Measurements from ENCODE around the gene APBA1. TPM values are rescaled to one million over a fixed set of nuclear protein-coding genes. Genes with fewer than 3 reads are reported as not detected.

Gene APBA1
- total RNA-seq, 1 donor from 2014 or later = 3.4 TPM

- H3K27ac Mint-ChIP-seq = no peak overlapping the region
- Histone ChIP-seq H3K9ac (no peak overlapping the region), H3F3A (ENCODE audit: low read depth) (no peaks in the 10 kb centered on the region), H3K4me3 (no peak overlapping the region), H3K27me3 (no peaks in the 10 kb centered on the region), H3K27ac (no peak overlapping the region), H4K20me1 (ENCODE audit: low read depth) (no peaks in the 10 kb centered on the region), H3K9me3 (ENCODE audit: low read depth) (no peaks in the 10 kb centered on the region), H3K36me3 (no peaks in the 10 kb centered on the region), H3K4me1 (peaks cover 11% of the 10 kb centered on the region), H3K79me2 (ENCODE audit: low read depth) (no peaks in the 10 kb centered on the region), H3K4me2 (no peak overlapping the region), H2AFZ (replicated peaks) (no peak overlapping the region)
- DNase-seq (ENCODE audit: low spot score) = no peak
- no peak overlapping the region for H3K4me3 Mint-ChIP-seq
- H3K27me3 Mint-ChIP-seq (ENCODE audit: insufficient read depth, low read depth) = peaks cover 13% of the 10 kb centered on the region
- peaks cover 3% of the 10 kb centered on the region for H3K9me3 Mint-ChIP-seq
- H3K36me3 Mint-ChIP-seq = peaks cover 2% of the 10 kb centered on the region
- H3K4me1 Mint-ChIP-seq = peaks cover 46% of the 10 kb centered on the region
- TF ChIP-seq EZH2phosphoT487 (IDR thresholded peaks at IDR 0.05) (no peak), EZH2 (IDR thresholded peaks at IDR 0.05) (no peak), CTCF (IDR thresholded peaks at IDR 0.05) (no peak)
Observed at GRCh38 chr9:69445251-69445650, 226.9 kb downstream of the APBA1 start.

- peaks cover 46% of the 10 kb centered on the region for H3K4me1 Mint-ChIP-seq
- H3K36me3 ChIP-seq = no peaks in the 10 kb centered on the region
- H3F3A ChIP-seq (ENCODE audit: low read depth) = no peaks in the 10 kb centered on the region
- no peak overlapping the region for H3K4me3 Mint-ChIP-seq
- H3K79me2 ChIP-seq (ENCODE audit: low read depth) = no peaks in the 10 kb centered on the region
- no peaks in the 10 kb centered on the region for H4K20me1 ChIP-seq (ENCODE audit: low read depth)
- H3K27me3 ChIP-seq = no peaks in the 10 kb centered on the region
- TF ChIP-seq CTCF (IDR thresholded peaks at IDR 0.05) = no peak
- TF ChIP-seq EZH2phosphoT487 (IDR thresholded peaks at IDR 0.05) = no peak
- no peak for TF ChIP-seq EZH2 (IDR thresholded peaks at IDR 0.05)
- DNase-seq (ENCODE audit: low spot score) = no peak
- H3K36me3 Mint-ChIP-seq = peaks cover 2% of the 10 kb centered on the region
- no peaks in the 10 kb centered on the region for H3K9me3 ChIP-seq (ENCODE audit: low read depth)
- peaks cover 11% of the 10 kb centered on the region for H3K4me1 ChIP-seq
- no peak overlapping the region for H3K4me3 ChIP-seq
- no peak overlapping the region for H3K27ac ChIP-seq
- H3K27me3 Mint-ChIP-seq (ENCODE audit: insufficient read depth, low read depth) = peaks cover 13% of the 10 kb centered on the region
- peaks cover 4% of the 10 kb centered on the region for H3K9me3 Mint-ChIP-seq
- H2AFZ ChIP-seq (replicated peaks) = no peak overlapping the region
- peak overlapping the region; percentile 72 for H3K27ac Mint-ChIP-seq
- H3K9ac ChIP-seq = no peak overlapping the region
- no peak overlapping the region for H3K4me2 ChIP-seq
Observed at GRCh38 chr9:69444791-69445190, 227.4 kb downstream of the APBA1 start.

- no peaks in the 10 kb centered on the region for H3F3A ChIP-seq (ENCODE audit: low read depth)
- no peak overlapping the region for H3K27ac ChIP-seq
- Mint-ChIP-seq H3K36me3 (peaks cover 4% of the 10 kb centered on the region), H3K9me3 (peaks cover 10% of the 10 kb centered on the region), H3K4me3 (no peak overlapping the region), H3K27me3 (ENCODE audit: insufficient read depth, low read depth) (peaks cover 13% of the 10 kb centered on the region), H3K27ac (no peak overlapping the region), H3K4me1 (peaks cover 46% of the 10 kb centered on the region)
- DNase-seq (ENCODE audit: low spot score) = no peak
- no peak overlapping the region for H3K4me3 ChIP-seq
- no peaks in the 10 kb centered on the region for H3K27me3 ChIP-seq
- TF ChIP-seq EZH2 (IDR thresholded peaks at IDR 0.05) (no peak), EZH2phosphoT487 (IDR thresholded peaks at IDR 0.05) (no peak), CTCF (IDR thresholded peaks at IDR 0.05) (no peak)
- no peak overlapping the region for H3K9ac ChIP-seq
- no peak overlapping the region for H3K4me2 ChIP-seq
- peaks cover 11% of the 10 kb centered on the region for H3K4me1 ChIP-seq
- H3K9me3 ChIP-seq (ENCODE audit: low read depth) = no peaks in the 10 kb centered on the region
- no peaks in the 10 kb centered on the region for H3K79me2 ChIP-seq (ENCODE audit: low read depth)
- no peaks in the 10 kb centered on the region for H3K36me3 ChIP-seq
- no peak overlapping the region for H2AFZ ChIP-seq (replicated peaks)
- H4K20me1 ChIP-seq (ENCODE audit: low read depth) = no peaks in the 10 kb centered on the region
Observed at GRCh38 chr9:69444021-69444420, 228.2 kb downstream of the APBA1 start.

Data from neural progenitor cell (in vitro differentiated cells).